ENCODE measurements around the gene FFAR3.
"Not testable (repeated sequence)": the region's sequence is repeated elsewhere in the genome, so short reads cannot be mapped to it uniquely, and the experiment has no call there.

The FFAR3 gene

GRCh38 chr19:35370722-35371121 lies 12.5 kb downstream of the FFAR3 start, which contains the start of gene GPR42:
Gene GPR42 (plus strand): TSS chr19:35371068. CDS start chr19:35371360, 292 bp downstream.
- no peak for TF ChIP-seq CTCF (IDR thresholded peaks at IDR 0.05; ENCODE audit: extremely low read depth, missing control alignments)
- no peak for DNase-seq (ENCODE audit: low spot score)

GRCh38 chr19:35373492-35373891 lies 15.2 kb downstream of the FFAR3 start:
- DNase-seq (ENCODE audit: low spot score) = no peak

GRCh38 chr19:35374031-35374430 lies 15.8 kb downstream of the FFAR3 start:
- not testable (repeated sequence) for DNase-seq (ENCODE audit: low spot score)

More at GRCh38 chr19:35373492-35373891, 15.2 kb downstream of the FFAR3 start:
- no peak for TF ChIP-seq CTCF (IDR thresholded peaks at IDR 0.05; ENCODE audit: extremely low read depth, missing control alignments)

- TF ChIP-seq CTCF (IDR thresholded peaks at IDR 0.05; ENCODE audit: extremely low read depth, missing control alignments) = no peak
- DNase-seq (ENCODE audit: low spot score) = no peak
These were observed 17.4 kb downstream of the FFAR3 start for GRCh38 chr19:35375505-35376307.

GRCh38 chr19:35377656-35378055 lies 19.4 kb downstream of the FFAR3 start:
- TF ChIP-seq CTCF (IDR thresholded peaks at IDR 0.05; ENCODE audit: extremely low read depth, missing control alignments) = no peak

GRCh38 chr19:35378356-35378755 lies 20.1 kb downstream of the FFAR3 start:
- DNase-seq (ENCODE audit: low spot score) = no peak
- TF ChIP-seq CTCF (IDR thresholded peaks at IDR 0.05; ENCODE audit: extremely low read depth, missing control alignments) = no peak

More at GRCh38 chr19:35377656-35378055, 19.4 kb downstream of the FFAR3 start:
- no peak for DNase-seq (ENCODE audit: low spot score)

- not testable (repeated sequence) for DNase-seq (ENCODE audit: low spot score)
These were observed 21.3 kb downstream of the FFAR3 start for GRCh38 chr19:35379545-35379944.

- no peak for TF ChIP-seq CTCF (IDR thresholded peaks at IDR 0.05; ENCODE audit: extremely low read depth, missing control alignments)
- DNase-seq (ENCODE audit: low spot score) = no peak
These were observed 21.7 kb downstream of the FFAR3 start for GRCh38 chr19:35379992-35380391.
